ENCODE measurements around the gene COL28A1.

The COL28A1 gene

DNA sequence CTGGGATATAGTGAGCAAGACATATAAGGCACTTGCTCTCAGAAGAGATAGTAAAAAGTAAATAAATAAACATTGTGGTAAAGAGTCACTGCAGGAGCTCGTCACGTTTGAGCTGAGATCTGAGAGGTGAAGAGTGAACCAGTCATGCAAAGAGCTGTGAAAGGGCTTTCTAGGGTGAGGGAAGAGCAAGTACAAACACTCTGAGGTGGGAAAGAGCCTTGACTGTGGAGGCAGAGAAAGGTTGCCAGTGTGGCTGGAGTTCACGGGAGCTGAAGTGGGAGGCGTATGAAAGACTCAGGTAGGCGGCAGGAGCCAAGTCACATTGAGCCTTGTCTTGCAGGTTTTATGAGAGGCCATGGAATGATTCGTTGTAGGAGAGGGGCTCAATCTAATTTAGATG is 212.3 kb downstream of the COL28A1 start:
- no peak for DNase-seq

- DNase-seq = no peak
Measured at GRCh38 chr7:7321681-7322080, 214.0 kb downstream of the COL28A1 start.

DNA sequence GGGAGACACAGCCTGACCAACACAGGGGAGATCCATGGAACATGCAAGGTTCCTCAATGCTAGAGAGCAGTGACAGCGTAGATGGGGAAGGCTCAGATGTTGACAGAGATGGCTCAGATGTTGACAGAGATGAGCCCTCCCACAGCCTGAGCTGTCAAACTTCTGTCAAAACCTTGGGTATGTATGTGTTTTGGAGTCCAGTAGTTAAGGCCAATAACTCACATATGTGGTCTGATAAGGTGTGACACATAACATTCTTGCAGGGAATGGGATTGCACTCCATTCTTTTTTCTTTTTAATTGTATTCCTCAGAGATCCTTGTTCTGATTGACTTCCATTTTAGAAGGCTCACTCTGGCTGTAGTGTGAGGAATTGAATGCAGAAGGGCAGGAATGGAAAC is 217.1 kb downstream of the COL28A1 start:
- no peak for DNase-seq

DNA sequence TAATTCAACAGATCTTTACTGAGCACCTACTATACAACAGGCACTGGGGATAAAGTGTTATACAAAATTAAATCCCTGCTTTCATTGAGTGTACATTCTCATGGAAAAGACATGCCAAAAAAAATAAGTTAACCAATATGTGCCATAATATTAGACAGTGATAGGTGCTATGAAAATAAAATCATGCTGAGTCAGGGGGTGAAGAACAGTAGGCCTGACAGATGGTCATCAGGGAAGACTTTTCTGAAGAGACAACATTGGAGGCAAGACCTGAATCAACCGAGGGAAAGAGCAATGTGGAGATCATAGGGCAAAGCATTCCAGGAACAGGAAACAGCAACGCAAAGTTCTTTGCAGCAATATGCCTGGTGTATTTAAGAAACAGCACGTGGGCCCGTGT is 217.8 kb downstream of the COL28A1 start:
- DNase-seq = no peak

- no peak for DNase-seq
Measured at GRCh38 chr7:7315851-7316250, 219.8 kb downstream of the COL28A1 start.

GRCh38 chr7:7312323-7312722 is 223.3 kb downstream of the COL28A1 start:
- no peak for DNase-seq

GRCh38 chr7:7311001-7311400 is 224.7 kb downstream of the COL28A1 start:
- no peak for DNase-seq

DNA sequence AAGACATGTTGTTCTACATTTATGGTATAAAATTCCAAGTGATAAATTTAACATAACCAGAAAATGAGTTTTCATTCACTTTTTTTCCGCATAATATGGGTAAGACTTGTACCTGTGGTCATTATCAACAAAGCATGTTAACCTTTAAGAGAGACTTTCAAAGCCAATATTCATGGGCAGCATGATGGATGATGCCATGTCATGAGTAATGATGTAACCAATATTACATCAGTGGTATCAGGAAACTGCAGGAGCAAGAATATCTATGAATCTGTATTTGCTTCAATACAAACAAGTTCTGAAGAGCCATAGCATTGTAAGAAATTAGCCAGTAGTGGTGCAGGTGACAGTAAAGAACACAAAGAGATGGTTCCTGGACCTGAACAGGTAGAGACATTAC is 226.5 kb downstream of the COL28A1 start:
- no peak for DNase-seq
